ENCODE measurements around the gene CRCP. TPM values are rescaled to one million over a fixed set of nuclear protein-coding genes. Genes with fewer than 3 reads are reported as not detected.
"Not testable (repeated sequence)": the region's sequence is repeated elsewhere in the genome, so short reads cannot be mapped to it uniquely, and the experiment has no call there.

Gene CRCP
- total and polyA plus RNA-seq, 3 donors from 2014 or later: 23.7 to 48.6 (median 39.4) TPM

- peaks cover 26% of the 10 kb centered on the region for H3K4me1 ChIP-seq
- DNase-seq: no peak
Measured at GRCh38 chr7:66142334-66142733, 27.7 kb downstream of the CRCP start.

GRCh38 chr7:66142996-66143395 lies 28.3 kb downstream of the CRCP start:
- Histone ChIP-seq H3K4me1 (peaks cover 27% of the 10 kb centered on the region), H3K36me3 (ENCODE audit: low read depth, missing control alignments) (no peaks in the 10 kb centered on the region), H3K9me3 (no peaks in the 10 kb centered on the region), H3K27me3 (no peaks in the 10 kb centered on the region), H3K27ac (no peak overlapping the region), H3K4me3 (no peak overlapping the region)
- 81 to 85% methylated on average over 5 of the region's 5 CpGs for WGBS, 2 donors
- DNase-seq: no peak
- intact Hi-C loops (cut with DNase I; ENCODE audit: low total_unique reads): no loop called here
- TF ChIP-seq POLR2A (IDR thresholded peaks at IDR 0.05) (no peak), CTCF (IDR thresholded peaks at IDR 0.05) (no peak)

More at GRCh38 chr7:66142334-66142733, 27.7 kb downstream of the CRCP start:
- WGBS, 2 donors: 77 to 88% methylated on average over 3 of the region's 3 CpGs
- no peak overlapping the region for H3K4me3 ChIP-seq
- H3K27me3 ChIP-seq: no peaks in the 10 kb centered on the region
- no peak overlapping the region for H3K27ac ChIP-seq
- TF ChIP-seq CTCF (IDR thresholded peaks at IDR 0.05) (no peak), POLR2A (IDR thresholded peaks at IDR 0.05) (no peak)
- no peaks in the 10 kb centered on the region for H3K9me3 ChIP-seq
- intact Hi-C loops (cut with DNase I; ENCODE audit: low total_unique reads): no loop called here
- no peaks in the 10 kb centered on the region for H3K36me3 ChIP-seq (ENCODE audit: low read depth, missing control alignments)

- H3K9me3 ChIP-seq: no peaks in the 10 kb centered on the region
- TF ChIP-seq CTCF (IDR thresholded peaks at IDR 0.05) (no peak), POLR2A (IDR thresholded peaks at IDR 0.05) (no peak)
- intact Hi-C loops (cut with DNase I; ENCODE audit: low total_unique reads): no loop called here
- DNase-seq: no peak
- 86 to 88% methylated on average over 2 of the region's 2 CpGs for WGBS, 2 donors
- H3K4me1 ChIP-seq: peaks cover 34% of the 10 kb centered on the region
- H3K27me3 ChIP-seq: no peaks in the 10 kb centered on the region
- H3K4me3 ChIP-seq: no peak overlapping the region
- no peak overlapping the region for H3K27ac ChIP-seq
- H3K36me3 ChIP-seq (ENCODE audit: low read depth, missing control alignments): no peaks in the 10 kb centered on the region
Measured at GRCh38 chr7:66143876-66144332, 29.3 kb downstream of the CRCP start.

- H3K4me3 ChIP-seq: no peak overlapping the region
- TF ChIP-seq POLR2A (IDR thresholded peaks at IDR 0.05) (no peak), CTCF (IDR thresholded peaks at IDR 0.05) (no peak)
- no peaks in the 10 kb centered on the region for H3K36me3 ChIP-seq (ENCODE audit: low read depth, missing control alignments)
- H3K27ac ChIP-seq: peak overlapping the region; percentile 9 to 60
- peaks cover 50% of the 10 kb centered on the region for H3K4me1 ChIP-seq
- no peaks in the 10 kb centered on the region for H3K27me3 ChIP-seq
- WGBS, 2 donors: 63 to 67% methylated on average over 17 of the region's 17 CpGs
- H3K9me3 ChIP-seq: no peaks in the 10 kb centered on the region
- intact Hi-C loops (cut with DNase I; ENCODE audit: low total_unique reads): no loop called here
- DNase-seq: peak; percentile 68
Measured at GRCh38 chr7:66145400-66146104, 30.9 kb downstream of the CRCP start.

- Histone ChIP-seq H3K36me3 (ENCODE audit: low read depth, missing control alignments) (no peaks in the 10 kb centered on the region), H3K4me1 (peaks cover 55% of the 10 kb centered on the region), H3K27me3 (no peaks in the 10 kb centered on the region), H3K27ac (peak overlapping the region in 1 of 2 donors; percentile 60), H3K4me3 (no peak overlapping the region), H3K9me3 (no peaks in the 10 kb centered on the region)
- no peak for DNase-seq
- no peak for TF ChIP-seq CTCF (IDR thresholded peaks at IDR 0.05)
- intact Hi-C loops (cut with DNase I; ENCODE audit: low total_unique reads): no loop called here
- WGBS, 2 donors: 75 to 76% methylated on average over 5 of the region's 5 CpGs
Measured at GRCh38 chr7:66146701-66147100, 32.1 kb downstream of the CRCP start.

- intact Hi-C loops (cut with DNase I; ENCODE audit: low total_unique reads); H3K27me3 ChIP-seq; H3K36me3 ChIP-seq (ENCODE audit: low read depth, missing control alignments); H3K4me3 ChIP-seq; DNase-seq; H3K9me3 ChIP-seq: not testable (repeated sequence)
- 98 to 100% methylated on average over 4 of the region's 4 CpGs for WGBS, 2 donors
- Histone ChIP-seq H3K4me1 (peaks cover 65% of the 10 kb centered on the region), H3K27ac (peak overlapping the region; percentile 75 to 81)
Measured at GRCh38 chr7:66147657-66148056, 33.0 kb downstream of the CRCP start.

Measured in testis (tissue), 3 donors.